Testis (tissue), 3 donors: ENCODE results near the gene NFATC1. TPM values are rescaled to one million over a fixed set of nuclear protein-coding genes. Genes with fewer than 3 reads are reported as not detected.

Experiments used
- DNase-seq: peaks from one replicate; pipeline ENCODE4 v3.0.0-alpha.2; 2019
- H3K27ac ChIP-seq, 2 donors: fragments of 200-600 bp; sonication (generic); one replicate each; pipeline ENCODE4 v1.5.1; 2019
- H3K27me3 ChIP-seq: fragments of 200-600 bp; sonication (generic); one replicate; pipeline ENCODE4 v1.5.1; 2019
- H3K36me3 ChIP-seq: fragments of 200-600 bp; sonication (generic); one replicate; pipeline ENCODE4 v1.5.1; 2017; ENCODE audit warnings: low read depth; ENCODE audit errors: missing control alignments
- H3K4me1 ChIP-seq: fragments of 200-600 bp; sonication (generic); one replicate; pipeline ENCODE4 v1.5.1; 2019
- H3K4me3 ChIP-seq, 2 donors: fragments of 200-600 bp; sonication (generic); one replicate each; pipeline ENCODE4 v1.5.1; 2017 to 2019
- H3K9me3 ChIP-seq: fragments of 200-600 bp; sonication (generic); one replicate; pipeline ENCODE4 v1.5.1; 2017
- CTCF ChIP-seq, 3 experiments: fragments of 450-650 bp in 2 of 3; fragments of 200-600 bp in 1 of 3; sonication (generic) in 1 of 3; IDR thresholded peaks; one replicate each; pipeline ENCODE4 v1.5.1; 2016 to 2019; ENCODE audit warnings: antibody characterized with exemption in 3 of 3, mild to moderate bottlenecking in 2 of 3, moderate library complexity in 1 of 3
- POLR2A ChIP-seq: fragments of 450-650 bp; IDR thresholded peaks from one replicate; pipeline ENCODE4 v1.6.1; 2017; ENCODE audit warnings: antibody characterized with exemption, mild to moderate bottlenecking, moderate library complexity
- WGBS, 2 donors: methylation state at CpG; one replicate each; pipeline ENCODE4 v1.1.5; 2018; 5-methylcytosine and 5-hydroxymethylcytosine counted together
- intact Hi-C: fragments of 100-400 bp; cut with DNase I; formaldehyde crosslinking; loops from one replicate; pipeline ENCODE4 v1.15.1; 2023; ENCODE audit warnings: low total_unique reads
- polyA plus RNA-seq: library from polyadenylated mRNA; stranded (reverse); fragments of 350-450 nt; fragmentation: Illumina TruSeq; extraction: RNeasy Lipid Tissue Mini Kit (QIAGEN cat#74804); gene quantifications from one replicate; pipeline ENCODE4 v1.2.3, GENCODE V29; 2014; ENCODE audit warnings: low read depth, low replicate concordance; ENCODE audit not compliant: insufficient read depth
- total RNA-seq, 2 donors: library from RNA; depleted of rRNA; stranded (reverse); fragments of >200 nt; gene quantifications; one replicate each; pipeline ENCODE4 v1.2.3, GENCODE V29; 2016

The NFATC1 gene
- total and polyA plus RNA-seq, 3 donors from 2014 or later: 22.2 to 28.1 (median 27.5) TPM

GRCh38 chr18:79512461-79513380, 117.0 kb downstream of the NFATC1 start:
- no peaks in the 10 kb centered on the region for H3K36me3 ChIP-seq
- no peaks in the 10 kb centered on the region for H3K9me3 ChIP-seq
- TF ChIP-seq CTCF (IDR thresholded peaks at IDR 0.05) (no peak), POLR2A (no peak)
- H3K27me3 ChIP-seq: no peaks in the 10 kb centered on the region
- H3K27ac ChIP-seq: no peak overlapping the region
- intact Hi-C loops: no loop called here
- H3K4me3 ChIP-seq: no peak overlapping the region
- 93 to 95% methylated on average over 35 to 54 of the region's 54 CpGs for WGBS, 2 donors
- peaks cover 6% of the 10 kb centered on the region for H3K4me1 ChIP-seq
- DNase-seq: peak; percentile 12

DNA sequence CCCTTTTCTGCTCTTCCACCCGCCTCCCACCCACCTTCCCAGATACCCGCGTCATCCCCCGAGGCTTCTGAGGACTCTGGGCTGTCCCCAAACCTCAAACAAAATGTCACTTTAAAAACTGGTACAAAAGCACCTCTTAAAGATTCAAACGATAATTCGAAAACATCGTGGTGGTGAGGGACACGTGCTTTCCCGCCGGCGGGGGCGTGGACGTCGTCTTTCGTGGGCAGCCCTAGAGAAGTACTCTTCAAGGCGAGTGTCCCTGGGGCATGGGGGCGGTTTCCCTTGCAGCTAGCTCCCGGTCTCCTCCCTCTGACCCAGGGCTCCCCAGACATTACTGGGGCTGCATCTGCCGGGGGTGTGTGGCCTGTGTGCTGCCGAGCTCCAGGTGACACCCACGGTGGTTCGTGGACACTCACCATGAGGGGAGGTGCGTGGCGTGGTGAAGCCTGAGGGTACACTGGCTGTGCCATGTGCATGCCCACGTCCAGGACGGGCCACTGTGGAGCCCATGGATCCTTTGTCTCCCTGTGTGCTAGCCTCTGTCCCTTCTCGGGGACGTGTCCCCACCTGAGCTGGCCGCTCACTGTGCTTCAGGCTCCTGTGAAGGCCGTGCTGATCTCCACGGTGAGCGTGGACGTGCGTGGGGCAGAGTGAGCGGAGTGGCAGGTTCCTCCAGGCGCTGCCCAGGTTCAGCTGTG, 117.8 kb downstream of the NFATC1 start:
- Histone ChIP-seq H3K27ac (no peak overlapping the region), H3K4me3 (no peak overlapping the region), H3K27me3 (no peaks in the 10 kb centered on the region), H3K9me3 (no peaks in the 10 kb centered on the region), H3K36me3 (no peaks in the 10 kb centered on the region), H3K4me1 (no peaks in the 10 kb centered on the region)
- TF ChIP-seq CTCF (IDR thresholded peaks at IDR 0.05) (no peak), POLR2A (no peak)
- intact Hi-C loops: no loop called here
- 93 to 97% methylated on average over 15 to 36 of the region's 36 CpGs for WGBS, 2 donors
- peak; percentile 9 for DNase-seq

GRCh38 chr18:79515331-79515730, 119.6 kb downstream of the NFATC1 start:
- H3K9me3 ChIP-seq: no peaks in the 10 kb centered on the region
- no peaks in the 10 kb centered on the region for H3K27me3 ChIP-seq
- intact Hi-C loops: no loop called here
- H3K4me3 ChIP-seq: no peak overlapping the region
- peak; percentile 8 for DNase-seq
- no peaks in the 10 kb centered on the region for H3K36me3 ChIP-seq
- H3K4me1 ChIP-seq: no peaks in the 10 kb centered on the region
- 75 to 81% methylated on average over 7 to 8 of the region's 8 CpGs for WGBS, 2 donors
- TF ChIP-seq POLR2A (no peak), CTCF (IDR thresholded peaks at IDR 0.05) (no peak)
- H3K27ac ChIP-seq: no peak overlapping the region

DNA sequence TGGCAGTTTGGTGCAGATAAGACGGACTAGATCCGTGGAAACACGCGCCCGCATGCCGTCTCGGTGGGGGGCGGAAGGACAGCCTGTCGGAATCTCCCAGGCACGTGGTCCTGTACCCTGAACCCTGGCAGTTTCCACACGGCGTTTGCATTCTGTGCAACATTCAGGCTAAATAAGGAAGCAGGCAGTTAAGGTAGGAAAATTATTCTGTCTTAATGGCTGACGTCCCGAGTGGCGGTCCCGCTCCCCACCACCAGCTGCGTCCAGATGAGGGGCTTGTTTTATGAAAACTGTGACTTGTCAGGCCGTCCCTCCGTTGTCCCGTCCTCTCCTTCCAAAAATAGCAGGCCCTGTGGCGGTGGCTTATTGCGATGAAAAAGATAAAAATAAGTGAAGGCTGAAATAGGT, 120.2 kb downstream of the NFATC1 start:
- WGBS, 2 donors: 86 to 90% methylated on average over 22 of the region's 22 CpGs
- no peak overlapping the region for H3K4me3 ChIP-seq
- H3K4me1 ChIP-seq: no peaks in the 10 kb centered on the region
- TF ChIP-seq POLR2A (no peak), CTCF (IDR thresholded peaks at IDR 0.05) (no peak)
- DNase-seq: peak; percentile 9
- no peaks in the 10 kb centered on the region for H3K9me3 ChIP-seq
- intact Hi-C loops: no loop called here
- no peaks in the 10 kb centered on the region for H3K36me3 ChIP-seq
- H3K27me3 ChIP-seq: no peaks in the 10 kb centered on the region
- H3K27ac ChIP-seq: no peak overlapping the region
